Activated naive CD4-positive, alpha-beta T cell treated with anti-CD3 and anti-CD28 coated beads, Interleukin-2, amount 10 ng/mL, durations not matched to agents 7 days and 5 days (primary cell): Measurements from ENCODE around the gene CTCF.
A peak's percentile ranks its signal among the peaks of the same experiment; 100 is the strongest.

ENCODE experiments used
- CTCF ChIA-PET: fragments of 350-600 bp; sonication (Branson Sonifier 250); formaldehyde crosslinking; loops from one replicate; lab custom pipeline; 2021; ENCODE audit warnings: antibody characterized with exemption; lab: Charles Lee
- DNase-seq: peaks from one replicate; pipeline ENCODE4 v3.0.0-alpha.2; 2020
- H3K27ac Mint-ChIP-seq: one replicate; pipeline ENCODE4 v1.8.0; 2021; ENCODE audit warnings: mild to moderate bottlenecking, moderate library complexity, mixed read lengths
- H3K27me3 Mint-ChIP-seq: one replicate; pipeline ENCODE4 v1.8.0; 2021; ENCODE audit warnings: mild to moderate bottlenecking, mixed read lengths
- H3K36me3 Mint-ChIP-seq: one replicate; pipeline ENCODE4 v1.8.0; 2021; ENCODE audit warnings: mixed read lengths
- H3K4me1 Mint-ChIP-seq: one replicate; pipeline ENCODE4 v1.8.0; 2021; ENCODE audit warnings: mixed read lengths
- H3K4me3 Mint-ChIP-seq: one replicate; pipeline ENCODE4 v1.8.0; 2021; ENCODE audit warnings: mild to moderate bottlenecking, moderate library complexity, mixed read lengths
- H3K9me3 Mint-ChIP-seq: one replicate; pipeline ENCODE4 v1.8.0; 2021; ENCODE audit warnings: mixed read lengths

CTCF gene

DNA sequence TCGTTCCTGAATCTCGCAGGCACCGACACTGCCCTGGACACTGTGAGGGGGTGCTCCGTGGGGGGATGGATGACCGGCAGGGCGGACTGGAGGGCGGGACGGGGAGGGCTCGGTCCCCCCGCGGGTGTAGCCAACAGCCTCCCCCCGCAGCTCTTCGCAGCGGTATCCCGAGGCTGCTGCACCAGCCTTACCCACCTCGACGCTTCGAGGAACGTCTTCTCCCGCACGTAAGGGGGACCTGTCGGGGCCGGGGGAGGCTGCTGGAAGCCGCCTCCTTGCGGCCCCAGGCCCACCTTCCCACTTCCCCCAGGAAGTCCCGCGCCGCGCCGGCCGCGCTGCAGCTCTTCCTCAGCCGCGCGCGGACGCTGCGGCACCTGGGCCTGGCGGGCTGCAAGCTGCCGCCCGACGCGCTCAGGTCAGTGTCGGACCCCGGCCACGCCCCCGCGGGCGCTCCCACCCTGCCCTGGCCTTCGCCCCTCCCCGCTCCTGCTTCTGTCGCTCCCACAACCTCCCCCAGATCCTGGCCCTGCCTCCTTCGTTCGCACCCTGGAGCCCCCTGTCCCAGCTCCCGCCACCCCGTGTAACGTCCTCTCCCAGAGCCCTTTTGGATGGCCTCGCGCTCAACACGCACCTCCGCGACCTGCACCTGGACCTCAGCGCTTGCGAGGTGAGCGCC is 85.9 kb downstream of the CTCF start:
- Mint-ChIP-seq H3K9me3 (no peaks in the 10 kb centered on the region), H3K36me3 (peaks cover 39% of the 10 kb centered on the region), H3K27ac (no peak overlapping the region), H3K4me1 (peaks cover 31% of the 10 kb centered on the region), H3K4me3 (no peak overlapping the region), H3K27me3 (no peaks in the 10 kb centered on the region)
- no peak for DNase-seq
- CTCF ChIA-PET = interaction anchor here (1.5 to 7.8 kb wide), 3 partner anchors 20 to 128 kb away, joined by 3 to 76 read pairs (median 4); no protein-coding TSS in a partner anchor

DNA sequence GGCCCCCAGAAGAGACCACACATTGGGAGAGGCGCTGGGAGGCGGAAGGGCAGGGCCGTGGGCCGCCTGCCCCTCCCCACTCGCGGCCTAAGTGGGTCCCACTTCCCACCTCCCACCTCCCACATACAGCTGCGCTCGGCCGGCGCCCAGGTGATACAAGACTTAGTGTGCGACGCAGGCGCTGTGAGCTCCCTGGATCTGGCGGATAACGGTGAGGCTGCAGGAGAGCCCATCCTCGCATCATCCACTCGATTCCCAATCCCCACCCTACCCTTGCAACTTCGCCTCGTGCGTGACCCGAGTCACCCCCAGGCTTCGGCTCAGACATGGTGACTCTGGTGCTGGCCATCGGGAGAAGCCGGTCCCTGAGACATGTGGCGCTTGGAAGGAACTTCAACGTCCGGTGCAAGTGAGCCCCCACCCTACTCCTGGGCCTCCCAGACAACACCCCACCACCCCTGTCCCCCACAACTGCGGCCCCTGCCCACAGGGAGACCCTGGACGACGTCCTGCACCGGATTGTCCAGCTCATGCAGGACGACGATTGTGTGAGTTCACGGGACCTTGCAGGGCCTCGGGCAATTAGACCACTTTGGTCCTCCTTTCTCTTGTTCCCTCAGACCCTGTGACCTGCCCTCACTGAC is 86.6 kb downstream of the CTCF start:
- peaks cover 41% of the 10 kb centered on the region for H3K36me3 Mint-ChIP-seq
- no peaks in the 10 kb centered on the region for H3K9me3 Mint-ChIP-seq
- H3K27ac Mint-ChIP-seq = no peak overlapping the region
- H3K27me3 Mint-ChIP-seq = no peaks in the 10 kb centered on the region
- no peak overlapping the region for H3K4me3 Mint-ChIP-seq
- CTCF ChIA-PET = interaction anchor here (1.5 to 7.8 kb wide), 2 partner anchors 102 to 128 kb away, joined by 4 to 76 read pairs; no protein-coding TSS in a partner anchor
- no peak for DNase-seq
- H3K4me1 Mint-ChIP-seq = peaks cover 28% of the 10 kb centered on the region

DNA sequence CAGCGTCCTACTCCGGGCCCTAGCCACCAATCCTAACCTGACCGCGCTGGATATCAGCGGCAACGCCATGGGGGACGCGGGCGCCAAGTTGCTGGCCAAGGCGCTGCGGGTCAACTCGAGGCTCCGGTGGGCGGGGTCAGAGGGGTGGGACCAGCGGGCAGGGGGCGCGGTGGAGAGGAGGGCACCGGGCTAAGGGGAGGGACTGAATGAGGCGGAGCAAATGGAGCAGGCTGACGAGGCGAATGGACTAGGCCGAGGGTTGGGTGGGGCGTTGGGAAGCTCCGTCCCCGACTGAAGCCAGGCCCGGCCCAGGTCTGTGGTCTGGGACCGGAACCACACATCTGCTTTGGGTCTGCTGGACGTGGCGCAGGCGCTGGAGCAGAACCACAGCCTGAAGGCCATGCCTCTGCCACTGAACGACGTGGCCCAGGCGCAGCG is 87.2 kb downstream of the CTCF start:
- H3K4me3 Mint-ChIP-seq = no peak overlapping the region
- DNase-seq = no peak
- no peak overlapping the region for H3K27ac Mint-ChIP-seq
- H3K9me3 Mint-ChIP-seq = no peaks in the 10 kb centered on the region
- CTCF ChIA-PET = interaction anchor here (1.5 kb wide), 1 partner anchor 102 kb away, joined by 4 read pairs; no protein-coding TSS in a partner anchor
- no peaks in the 10 kb centered on the region for H3K27me3 Mint-ChIP-seq
- peaks cover 22% of the 10 kb centered on the region for H3K4me1 Mint-ChIP-seq
- H3K36me3 Mint-ChIP-seq = peaks cover 44% of the 10 kb centered on the region

- no peak overlapping the region for H3K27ac Mint-ChIP-seq
- H3K36me3 Mint-ChIP-seq = peaks cover 45% of the 10 kb centered on the region
- CTCF ChIA-PET = no interaction called here
- no peak overlapping the region for H3K4me3 Mint-ChIP-seq
- H3K4me1 Mint-ChIP-seq = peaks cover 21% of the 10 kb centered on the region
- DNase-seq = no peak
- H3K27me3 Mint-ChIP-seq = no peaks in the 10 kb centered on the region
- H3K9me3 Mint-ChIP-seq = no peaks in the 10 kb centered on the region
Measured at GRCh38 chr16:67650023-67650422, 87.7 kb downstream of the CTCF start.

DNA sequence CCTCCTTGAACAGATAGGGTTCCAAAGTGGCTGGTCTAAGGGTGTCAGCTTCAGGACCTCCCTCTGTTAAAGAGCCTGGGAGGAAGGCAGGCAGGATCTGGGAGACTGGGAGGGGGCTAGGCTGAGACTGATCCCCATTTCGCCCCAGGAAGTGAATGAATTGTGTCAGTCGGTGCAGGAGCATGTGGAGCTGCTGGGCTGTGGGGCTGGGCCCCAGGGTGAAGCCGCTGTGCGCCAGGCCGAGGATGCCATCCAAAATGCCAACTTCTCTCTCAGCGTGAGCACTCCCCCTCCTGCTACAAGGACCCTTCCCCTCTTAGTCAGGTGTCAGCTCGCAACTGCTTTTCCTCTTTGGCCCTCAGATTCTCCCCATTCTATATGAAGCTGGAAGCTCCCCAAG is 88.7 kb downstream of the CTCF start:
- Mint-ChIP-seq H3K36me3 (peaks cover 49% of the 10 kb centered on the region), H3K27ac (no peak overlapping the region), H3K4me3 (no peak overlapping the region), H3K9me3 (no peaks in the 10 kb centered on the region), H3K27me3 (no peaks in the 10 kb centered on the region), H3K4me1 (peaks cover 17% of the 10 kb centered on the region)
- CTCF ChIA-PET = no interaction called here
- no peak for DNase-seq

DNA sequence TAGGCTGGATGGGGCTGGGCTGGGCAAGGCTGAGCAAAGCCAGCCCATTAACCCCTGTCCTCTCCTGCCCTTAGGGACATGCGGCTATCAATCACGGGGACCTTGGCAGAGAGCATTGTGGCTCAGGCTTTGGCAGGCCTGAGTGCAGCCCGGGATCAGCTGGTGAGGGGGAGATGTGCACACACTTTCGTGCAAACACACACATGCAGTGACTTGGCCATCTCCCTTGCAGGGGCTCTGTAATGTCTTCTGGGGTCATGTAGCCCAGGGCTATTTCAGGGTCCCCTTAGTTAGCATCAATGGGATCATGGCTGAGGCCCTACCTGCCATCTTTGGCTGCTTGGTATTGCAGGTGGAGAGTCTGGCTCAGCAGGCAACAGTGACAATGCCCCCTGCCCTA is 89.5 kb downstream of the CTCF start:
- Mint-ChIP-seq H3K27ac (no peak overlapping the region), H3K27me3 (no peaks in the 10 kb centered on the region), H3K4me3 (no peak overlapping the region), H3K36me3 (peaks cover 46% of the 10 kb centered on the region), H3K9me3 (no peaks in the 10 kb centered on the region), H3K4me1 (peaks cover 11% of the 10 kb centered on the region)
- DNase-seq = no peak
- CTCF ChIA-PET = interaction anchor here (1.0 to 1.5 kb wide), 2 partner anchors 16 to 105 kb away, joined by 3 to 5 read pairs; no protein-coding TSS in a partner anchor

DNA sequence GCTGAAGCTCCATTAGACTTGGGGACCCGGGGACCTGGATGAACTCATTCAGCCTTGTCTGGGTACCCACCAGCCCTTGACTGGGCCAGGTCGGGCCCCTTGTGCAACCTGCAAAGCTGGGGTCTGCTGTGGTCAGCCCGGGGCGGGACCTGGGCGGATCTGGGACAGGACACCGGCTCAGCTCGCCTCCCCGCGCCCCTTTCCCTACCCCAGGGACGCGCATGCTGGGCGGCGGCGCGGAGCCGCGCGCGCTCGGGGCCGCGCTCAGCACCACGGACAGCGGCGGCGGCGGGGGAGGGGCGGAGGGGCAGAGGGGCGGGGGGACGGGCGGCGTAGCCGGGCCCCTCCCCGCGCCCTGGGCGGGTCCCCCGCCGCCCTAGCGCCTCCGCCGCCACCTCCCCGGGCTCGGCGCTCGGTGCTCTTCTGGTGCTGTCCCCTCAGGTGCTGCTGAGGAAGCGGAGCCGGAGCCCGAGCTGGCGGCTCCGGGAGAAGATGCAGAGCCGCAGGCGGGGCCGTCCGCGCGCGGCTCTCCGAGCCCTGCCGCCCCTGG is 90.3 kb downstream of the CTCF start:
- H3K27me3 Mint-ChIP-seq = no peaks in the 10 kb centered on the region
- CTCF ChIA-PET = interaction anchor here (1.0 to 1.5 kb wide), 2 partner anchors 15 to 105 kb away, joined by 3 to 5 read pairs; no protein-coding TSS in a partner anchor
- peaks cover 8% of the 10 kb centered on the region for H3K4me1 Mint-ChIP-seq
- no peaks in the 10 kb centered on the region for H3K9me3 Mint-ChIP-seq
- no peak overlapping the region for H3K27ac Mint-ChIP-seq
- H3K4me3 Mint-ChIP-seq = no peak overlapping the region
- DNase-seq = no peak
- peaks cover 45% of the 10 kb centered on the region for H3K36me3 Mint-ChIP-seq

DNA sequence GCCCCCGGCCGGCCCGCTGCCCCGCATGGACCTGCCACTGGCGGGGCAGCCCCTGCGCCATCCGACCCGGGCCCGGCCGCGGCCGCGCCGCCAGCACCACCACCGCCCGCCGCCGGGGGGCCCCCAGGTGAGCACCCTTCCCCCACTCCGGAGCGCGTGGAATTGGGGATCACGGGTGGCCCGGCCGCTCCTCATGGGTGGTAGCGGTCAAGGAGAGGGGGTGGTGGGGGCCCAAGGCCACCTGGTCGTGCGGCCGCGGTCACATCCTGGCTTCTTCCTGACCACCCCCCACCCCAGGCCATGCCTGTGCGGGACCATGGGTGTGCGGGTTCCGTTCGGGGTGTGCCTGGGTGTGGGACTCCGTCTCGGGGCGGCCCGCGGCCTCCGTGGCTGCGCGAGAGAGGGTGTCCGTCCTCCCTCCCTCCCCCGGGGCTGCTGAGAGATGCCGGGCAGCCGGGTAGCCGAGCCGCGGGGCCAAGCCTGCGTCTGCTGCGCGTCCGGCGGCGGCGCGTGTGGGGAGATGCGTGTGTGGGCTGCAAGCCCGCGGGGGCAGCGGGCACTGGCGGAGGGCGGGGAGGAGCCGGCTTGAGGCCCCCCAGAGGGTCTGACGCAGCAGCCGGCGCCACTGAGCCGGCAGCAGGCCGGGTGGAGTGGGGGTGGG is 90.9 kb downstream of the CTCF start:
- DNase-seq = no peak
- Mint-ChIP-seq H3K27ac (no peak overlapping the region), H3K27me3 (no peaks in the 10 kb centered on the region), H3K4me1 (peaks cover 13% of the 10 kb centered on the region), H3K36me3 (peaks cover 49% of the 10 kb centered on the region), H3K4me3 (no peak overlapping the region), H3K9me3 (no peaks in the 10 kb centered on the region)
- CTCF ChIA-PET = interaction anchor here (1.5 kb wide), 1 partner anchor 106 kb away, joined by 5 read pairs; no protein-coding TSS in a partner anchor

DNA sequence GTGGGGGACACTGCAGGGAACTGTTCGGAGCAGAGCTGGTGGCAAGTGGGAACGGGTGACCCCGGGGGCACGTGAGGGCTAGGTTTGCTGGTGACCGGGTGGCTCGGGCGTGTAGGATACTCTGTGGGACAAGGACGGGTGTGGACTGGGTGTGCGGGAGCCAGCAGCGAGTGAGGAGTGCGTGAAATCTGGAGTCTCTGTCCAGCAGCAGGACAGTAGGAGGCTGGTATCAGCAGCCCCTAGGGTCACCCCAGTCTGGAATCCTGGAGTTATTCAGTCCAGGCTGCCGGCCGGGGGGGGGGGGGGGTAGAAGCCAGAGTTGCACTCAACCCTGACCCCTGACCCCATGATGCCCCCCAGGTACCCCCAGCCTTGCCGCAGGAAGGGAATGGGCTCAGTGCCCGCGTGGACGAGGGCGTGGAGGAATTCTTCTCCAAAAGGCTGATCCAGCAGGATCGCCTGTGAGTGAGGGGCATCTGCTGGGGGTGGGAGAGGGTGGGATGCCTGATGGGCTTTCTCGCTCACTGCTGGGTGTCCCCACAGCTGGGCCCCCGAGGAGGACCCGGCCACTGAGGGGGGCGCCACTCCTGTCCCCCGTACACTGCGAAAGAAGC is 91.6 kb downstream of the CTCF start:
- H3K4me1 Mint-ChIP-seq = peaks cover 20% of the 10 kb centered on the region
- DNase-seq = no peak
- H3K27ac Mint-ChIP-seq = no peak overlapping the region
- H3K27me3 Mint-ChIP-seq = no peaks in the 10 kb centered on the region
- no peaks in the 10 kb centered on the region for H3K9me3 Mint-ChIP-seq
- CTCF ChIA-PET = no interaction called here
- H3K4me3 Mint-ChIP-seq = no peak overlapping the region
- peaks cover 46% of the 10 kb centered on the region for H3K36me3 Mint-ChIP-seq

- Mint-ChIP-seq H3K4me3 (no peak overlapping the region), H3K9me3 (no peaks in the 10 kb centered on the region), H3K36me3 (peaks cover 48% of the 10 kb centered on the region), H3K27me3 (no peaks in the 10 kb centered on the region), H3K4me1 (peaks cover 24% of the 10 kb centered on the region), H3K27ac (no peak overlapping the region)
- no peak for DNase-seq
- CTCF ChIA-PET = no interaction called here
Measured at GRCh38 chr16:67654403-67654911, 92.1 kb downstream of the CTCF start.

- no peak overlapping the region for H3K4me3 Mint-ChIP-seq
- H3K4me1 Mint-ChIP-seq = peaks cover 21% of the 10 kb centered on the region
- peak overlapping the region; percentile 24 for H3K27ac Mint-ChIP-seq
- CTCF ChIA-PET = interaction anchor here (1.3 kb wide), 1 partner anchor 10 kb away, joined by 5 read pairs; the partner anchor contains the start of gene CARMIL2
- H3K9me3 Mint-ChIP-seq = no peaks in the 10 kb centered on the region
- H3K27me3 Mint-ChIP-seq = no peaks in the 10 kb centered on the region
- no peak for DNase-seq
- peaks cover 41% of the 10 kb centered on the region for H3K36me3 Mint-ChIP-seq
Measured at GRCh38 chr16:67655363-67655762, 93.0 kb downstream of the CTCF start.

DNA sequence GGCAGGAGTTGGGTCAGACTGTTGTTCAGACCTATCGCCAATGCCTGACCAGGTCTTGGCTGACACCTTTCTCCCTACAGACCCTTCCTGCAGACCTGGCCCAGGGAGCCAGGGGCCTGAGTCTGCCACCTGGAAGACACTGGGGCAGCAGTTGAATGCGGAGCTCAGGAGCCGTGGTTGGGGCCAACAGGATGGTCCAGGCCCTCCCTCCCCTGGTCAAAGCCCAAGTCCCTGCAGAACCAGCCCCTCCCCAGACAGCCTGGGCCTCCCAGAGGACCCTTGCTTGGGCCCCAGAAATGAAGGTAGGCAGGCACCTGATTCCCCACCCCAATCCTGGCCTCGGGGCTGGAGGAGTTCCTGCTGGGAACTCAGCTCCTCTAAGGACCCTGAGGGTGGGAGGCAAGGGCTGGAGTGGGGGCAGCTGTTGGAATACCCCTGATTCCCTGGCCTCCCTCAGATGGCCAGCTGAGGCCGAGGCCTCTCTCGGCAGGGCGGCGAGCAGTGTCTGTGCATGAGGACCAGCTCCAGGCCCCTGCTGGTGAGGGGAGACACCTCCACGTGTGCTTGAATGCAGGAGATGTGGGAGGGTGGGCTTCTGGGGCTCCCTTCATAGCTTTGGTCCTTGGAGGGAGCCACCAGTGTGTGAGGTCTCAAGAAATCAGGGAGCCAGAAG is 94.2 kb downstream of the CTCF start:
- no peak overlapping the region for H3K27ac Mint-ChIP-seq
- DNase-seq = no peak
- H3K9me3 Mint-ChIP-seq = no peaks in the 10 kb centered on the region
- H3K27me3 Mint-ChIP-seq = no peaks in the 10 kb centered on the region
- H3K36me3 Mint-ChIP-seq = peaks cover 31% of the 10 kb centered on the region
- no peak overlapping the region for H3K4me3 Mint-ChIP-seq
- CTCF ChIA-PET = interaction anchor here (1.0 to 1.3 kb wide), 3 partner anchors 11 to 127 kb away, joined by 3 to 5 read pairs (median 3); partner anchors contain the start of gene CARMIL2
- peaks cover 26% of the 10 kb centered on the region for H3K4me1 Mint-ChIP-seq

DNA sequence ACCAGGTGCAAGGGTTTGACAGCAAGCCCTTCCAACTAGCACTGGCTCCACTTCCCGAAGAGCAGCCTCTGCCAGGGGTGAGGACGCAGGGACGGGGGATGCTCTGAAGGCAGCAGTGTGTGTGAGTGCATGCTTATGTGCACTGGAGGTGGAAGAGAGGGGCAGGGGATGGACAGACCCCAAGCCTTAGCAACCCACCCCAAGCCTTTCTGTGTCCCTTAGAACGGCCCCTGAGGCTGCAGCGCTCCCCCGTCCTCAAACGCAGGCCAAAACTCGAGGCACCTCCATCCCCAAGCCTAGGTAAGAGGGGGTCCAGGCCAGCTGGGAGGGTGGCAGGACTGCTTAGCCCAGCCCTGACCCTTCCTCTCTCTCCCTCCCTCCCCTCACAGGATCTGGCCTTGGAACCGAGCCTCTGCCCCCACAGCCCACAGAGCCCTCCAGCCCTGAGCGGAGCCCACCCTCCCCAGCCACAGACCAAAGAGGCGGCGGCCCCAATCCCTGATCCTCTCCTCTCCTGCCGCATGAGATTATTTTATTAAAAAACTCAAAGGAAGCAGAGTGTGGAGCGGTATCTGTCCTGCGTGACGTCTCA is 94.8 kb downstream of the CTCF start:
- Mint-ChIP-seq H3K27me3 (no peaks in the 10 kb centered on the region), H3K4me1 (peaks cover 31% of the 10 kb centered on the region), H3K9me3 (no peaks in the 10 kb centered on the region), H3K27ac (no peak overlapping the region), H3K36me3 (peaks cover 24% of the 10 kb centered on the region), H3K4me3 (no peak overlapping the region)
- CTCF ChIA-PET = interaction anchor here (1.1 to 4.9 kb wide), 5 partner anchors 13 to 137 kb away, joined by 3 to 33 read pairs (median 22); partner anchors contain the start of genes CARMIL2 and CTCF
- DNase-seq = no peak
